Measurements from ENCODE around the gene DUOX2.

GRCh38 chr15:45100884-45101625 is 12.9 kb downstream of the DUOX2 start:
- TF ChIP-seq POLR2A (IDR thresholded peaks at IDR 0.05) = no peak
- no peak for TF ChIP-seq CTCF (IDR thresholded peaks at IDR 0.05)
